NCI-H2227 (cell line): ENCODE measurements around the gene WDSUB1.

Experiments used
- DNase-seq: peaks from one replicate; lab custom pipeline; 2025; ENCODE audit not compliant: unreplicated experiment; lab: John Stamatoyannopoulos, UW

Gene WDSUB1

GRCh38 chr2:159285929-159286708 is at the start of gene WDSUB1:
TSS of gene WDSUB1 (minus strand) at chr2:159286703. CDS start at chr2:159283069, 3,634 bp downstream.
- DNase-seq = peak; percentile 67

- no peak for DNase-seq
Measured at GRCh38 chr2:159326569-159327255, 40.2 kb upstream of the WDSUB1 start.

GRCh38 chr2:159322419-159322818 is 35.9 kb upstream of the WDSUB1 start:
- no peak for DNase-seq

- no peak for DNase-seq
Measured at GRCh38 chr2:159317392-159318088, 31.0 kb upstream of the WDSUB1 start.

- DNase-seq = no peak
Measured at GRCh38 chr2:159307942-159308341, 21.4 kb upstream of the WDSUB1 start.

GRCh38 chr2:159300586-159300985 is 14.1 kb upstream of the WDSUB1 start:
- DNase-seq = no peak

- DNase-seq = no peak
Measured at GRCh38 chr2:159298967-159299366, 12.5 kb upstream of the WDSUB1 start.

GRCh38 chr2:159297042-159297707 is 10.7 kb upstream of the WDSUB1 start:
- DNase-seq = no peak

- no peak for DNase-seq
Measured at GRCh38 chr2:159292157-159292556, 5.7 kb upstream of the WDSUB1 start.

GRCh38 chr2:159290289-159290907 is 3.9 kb upstream of the WDSUB1 start:
- peak; percentile 57 for DNase-seq

- no peak for DNase-seq
Measured at GRCh38 chr2:159287733-159288132, 1.2 kb upstream of the WDSUB1 start.

- DNase-seq = peak; percentile 99
Measured at GRCh38 chr2:159286709-159287441, 372 bp upstream of the WDSUB1 start.

- no peak for DNase-seq
Measured at GRCh38 chr2:159285433-159285832, 1.1 kb downstream of the WDSUB1 start.

GRCh38 chr2:159283529-159283928 is 3.0 kb downstream of the WDSUB1 start:
- no peak for DNase-seq

- DNase-seq = no peak
Measured at GRCh38 chr2:159281002-159281401, 5.5 kb downstream of the WDSUB1 start.

- DNase-seq = no peak
Measured at GRCh38 chr2:159279700-159280099, 6.8 kb downstream of the WDSUB1 start.

- DNase-seq = no peak
Measured at GRCh38 chr2:159275111-159275510, 11.4 kb downstream of the WDSUB1 start.

GRCh38 chr2:159272156-159272555 is 14.3 kb downstream of the WDSUB1 start:
- no peak for DNase-seq

- no peak for DNase-seq
Measured at GRCh38 chr2:159270744-159271379, 15.6 kb downstream of the WDSUB1 start.

GRCh38 chr2:159267921-159268320 is 18.6 kb downstream of the WDSUB1 start:
- no peak for DNase-seq
